Middle frontal gyrus (tissue), 1 donor: ENCODE results near the gene ZNF892.
"Not testable (repeated sequence)": the region's sequence is repeated elsewhere in the genome, so short reads cannot be mapped to it uniquely, and the experiment has no call there.

Experiments used
- DNase-seq: peaks from one replicate; pipeline ENCODE4 v3.0.0-alpha.2; 2015; ENCODE audit warnings: low spot score; ENCODE audit errors: extremely low spot score

The ZNF892 gene

GRCh38 chr2:95207111-95207961 lies at the start of gene ZNF892:
TSS of gene ZNF892 (plus strand) at chr2:95207521. CDS start at chr2:95207816, 295 bp downstream.
- peak; percentile 81 for DNase-seq

GRCh38 chr2:95158441-95158840 lies 48.9 kb upstream of the ZNF892 start:
- DNase-seq = no peak

- DNase-seq = peak; percentile 11
These were observed 48.3 kb upstream of the ZNF892 start for GRCh38 chr2:95158891-95159619.

- DNase-seq = peak; percentile 77
These were observed 47.5 kb upstream of the ZNF892 start, which contains the start of gene ZNF514 for GRCh38 chr2:95159690-95160449. TSS of gene ZNF514 (minus strand) at chr2:95159848. CDS start at chr2:95153253, 6,595 bp downstream.

GRCh38 chr2:95165030-95165370 lies 42.3 kb upstream of the ZNF892 start:
- no peak for DNase-seq

- peak; percentile 98 for DNase-seq
These were observed 41.8 kb upstream of the ZNF892 start, which contains the start of gene ZNF2 for GRCh38 chr2:95165371-95166064. TSS of gene ZNF2 (plus strand) at chr2:95165809. CDS start at chr2:95176227, 10,418 bp downstream.

GRCh38 chr2:95166065-95166763 lies 41.1 kb upstream of the ZNF892 start:
- no peak for DNase-seq

GRCh38 chr2:95171902-95172301 lies 35.4 kb upstream of the ZNF892 start:
- no peak for DNase-seq

- no peak for DNase-seq
These were observed 33.2 kb upstream of the ZNF892 start for GRCh38 chr2:95174031-95174542.

GRCh38 chr2:95179451-95179850 lies 27.9 kb upstream of the ZNF892 start:
- no peak for DNase-seq

- no peak for DNase-seq
These were observed 25.5 kb upstream of the ZNF892 start for GRCh38 chr2:95181774-95182173.

GRCh38 chr2:95185197-95185596 lies 22.1 kb upstream of the ZNF892 start:
- no peak for DNase-seq

- DNase-seq = no peak
These were observed 21.3 kb upstream of the ZNF892 start for GRCh38 chr2:95185973-95186372.

- DNase-seq = not testable (repeated sequence)
These were observed 14.4 kb upstream of the ZNF892 start for GRCh38 chr2:95192956-95193355.

- no peak for DNase-seq
These were observed 3.4 kb upstream of the ZNF892 start for GRCh38 chr2:95203911-95204310.

- no peak for DNase-seq
These were observed 2.9 kb upstream of the ZNF892 start for GRCh38 chr2:95204396-95204795.

GRCh38 chr2:95206096-95206495 lies 1.2 kb upstream of the ZNF892 start:
- DNase-seq = no peak

- DNase-seq = no peak
These were observed 785 bp downstream of the ZNF892 start for GRCh38 chr2:95208106-95208505.

GRCh38 chr2:95215018-95215612 lies 7.8 kb downstream of the ZNF892 start:
- no peak for DNase-seq

GRCh38 chr2:95220449-95220848 lies 13.1 kb downstream of the ZNF892 start:
- no peak for DNase-seq
